ENCODE data around the gene DNALI1. TPM values are rescaled to one million over a fixed set of nuclear protein-coding genes. Genes with fewer than 3 reads are reported as not detected.

The DNALI1 gene
- total and polyA plus RNA-seq, 2 of the 8 experiments (the other 6 are each of a cell fraction or from before 2014, with no cell fraction given): 8.9 to 11.3 TPM

DNA sequence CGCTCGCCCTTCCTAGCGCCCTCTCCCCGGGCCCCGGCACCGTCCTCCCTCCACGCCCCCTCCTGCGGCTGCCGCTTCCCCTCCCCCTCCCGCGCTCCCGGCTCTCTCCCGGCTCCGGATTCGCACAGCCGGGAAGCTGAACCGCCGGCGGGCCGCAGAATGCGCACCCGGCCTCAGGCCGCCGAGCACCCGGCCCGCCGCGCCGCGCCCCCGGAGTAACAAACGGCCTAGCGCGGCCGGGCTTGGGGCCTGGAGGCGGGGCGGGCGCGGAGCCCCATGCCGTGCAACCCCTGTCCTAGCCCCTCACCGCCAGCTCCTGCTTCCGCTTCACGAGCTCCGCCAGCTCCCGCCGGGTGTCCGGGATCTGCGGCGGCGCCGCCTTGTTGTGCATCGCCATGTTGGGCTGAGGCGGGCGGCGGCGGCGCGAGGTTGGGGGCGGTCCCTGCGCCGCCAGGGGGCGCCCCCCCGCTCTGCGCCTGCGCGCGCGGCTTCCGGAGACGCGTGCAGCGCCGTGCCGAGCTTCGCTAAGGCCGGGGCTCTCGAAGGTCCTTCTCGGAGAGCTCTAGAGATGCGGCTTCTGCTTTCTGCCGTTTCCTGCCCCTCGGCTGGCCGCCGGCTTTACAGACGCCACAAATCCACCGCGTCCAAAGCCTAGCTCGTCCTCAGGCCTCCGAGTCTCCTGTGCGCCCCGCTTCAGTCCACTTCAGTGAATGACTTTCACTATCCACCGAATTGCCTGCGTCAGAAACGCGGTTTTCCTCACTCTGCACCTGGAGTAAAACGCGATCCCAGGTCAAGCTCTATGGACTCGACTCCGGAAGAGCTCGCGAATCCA, 42.2 kb upstream of the DNALI1 start, which contains the start of gene MEAF6 (continued):
- TF ChIP-seq, protein P1, sequence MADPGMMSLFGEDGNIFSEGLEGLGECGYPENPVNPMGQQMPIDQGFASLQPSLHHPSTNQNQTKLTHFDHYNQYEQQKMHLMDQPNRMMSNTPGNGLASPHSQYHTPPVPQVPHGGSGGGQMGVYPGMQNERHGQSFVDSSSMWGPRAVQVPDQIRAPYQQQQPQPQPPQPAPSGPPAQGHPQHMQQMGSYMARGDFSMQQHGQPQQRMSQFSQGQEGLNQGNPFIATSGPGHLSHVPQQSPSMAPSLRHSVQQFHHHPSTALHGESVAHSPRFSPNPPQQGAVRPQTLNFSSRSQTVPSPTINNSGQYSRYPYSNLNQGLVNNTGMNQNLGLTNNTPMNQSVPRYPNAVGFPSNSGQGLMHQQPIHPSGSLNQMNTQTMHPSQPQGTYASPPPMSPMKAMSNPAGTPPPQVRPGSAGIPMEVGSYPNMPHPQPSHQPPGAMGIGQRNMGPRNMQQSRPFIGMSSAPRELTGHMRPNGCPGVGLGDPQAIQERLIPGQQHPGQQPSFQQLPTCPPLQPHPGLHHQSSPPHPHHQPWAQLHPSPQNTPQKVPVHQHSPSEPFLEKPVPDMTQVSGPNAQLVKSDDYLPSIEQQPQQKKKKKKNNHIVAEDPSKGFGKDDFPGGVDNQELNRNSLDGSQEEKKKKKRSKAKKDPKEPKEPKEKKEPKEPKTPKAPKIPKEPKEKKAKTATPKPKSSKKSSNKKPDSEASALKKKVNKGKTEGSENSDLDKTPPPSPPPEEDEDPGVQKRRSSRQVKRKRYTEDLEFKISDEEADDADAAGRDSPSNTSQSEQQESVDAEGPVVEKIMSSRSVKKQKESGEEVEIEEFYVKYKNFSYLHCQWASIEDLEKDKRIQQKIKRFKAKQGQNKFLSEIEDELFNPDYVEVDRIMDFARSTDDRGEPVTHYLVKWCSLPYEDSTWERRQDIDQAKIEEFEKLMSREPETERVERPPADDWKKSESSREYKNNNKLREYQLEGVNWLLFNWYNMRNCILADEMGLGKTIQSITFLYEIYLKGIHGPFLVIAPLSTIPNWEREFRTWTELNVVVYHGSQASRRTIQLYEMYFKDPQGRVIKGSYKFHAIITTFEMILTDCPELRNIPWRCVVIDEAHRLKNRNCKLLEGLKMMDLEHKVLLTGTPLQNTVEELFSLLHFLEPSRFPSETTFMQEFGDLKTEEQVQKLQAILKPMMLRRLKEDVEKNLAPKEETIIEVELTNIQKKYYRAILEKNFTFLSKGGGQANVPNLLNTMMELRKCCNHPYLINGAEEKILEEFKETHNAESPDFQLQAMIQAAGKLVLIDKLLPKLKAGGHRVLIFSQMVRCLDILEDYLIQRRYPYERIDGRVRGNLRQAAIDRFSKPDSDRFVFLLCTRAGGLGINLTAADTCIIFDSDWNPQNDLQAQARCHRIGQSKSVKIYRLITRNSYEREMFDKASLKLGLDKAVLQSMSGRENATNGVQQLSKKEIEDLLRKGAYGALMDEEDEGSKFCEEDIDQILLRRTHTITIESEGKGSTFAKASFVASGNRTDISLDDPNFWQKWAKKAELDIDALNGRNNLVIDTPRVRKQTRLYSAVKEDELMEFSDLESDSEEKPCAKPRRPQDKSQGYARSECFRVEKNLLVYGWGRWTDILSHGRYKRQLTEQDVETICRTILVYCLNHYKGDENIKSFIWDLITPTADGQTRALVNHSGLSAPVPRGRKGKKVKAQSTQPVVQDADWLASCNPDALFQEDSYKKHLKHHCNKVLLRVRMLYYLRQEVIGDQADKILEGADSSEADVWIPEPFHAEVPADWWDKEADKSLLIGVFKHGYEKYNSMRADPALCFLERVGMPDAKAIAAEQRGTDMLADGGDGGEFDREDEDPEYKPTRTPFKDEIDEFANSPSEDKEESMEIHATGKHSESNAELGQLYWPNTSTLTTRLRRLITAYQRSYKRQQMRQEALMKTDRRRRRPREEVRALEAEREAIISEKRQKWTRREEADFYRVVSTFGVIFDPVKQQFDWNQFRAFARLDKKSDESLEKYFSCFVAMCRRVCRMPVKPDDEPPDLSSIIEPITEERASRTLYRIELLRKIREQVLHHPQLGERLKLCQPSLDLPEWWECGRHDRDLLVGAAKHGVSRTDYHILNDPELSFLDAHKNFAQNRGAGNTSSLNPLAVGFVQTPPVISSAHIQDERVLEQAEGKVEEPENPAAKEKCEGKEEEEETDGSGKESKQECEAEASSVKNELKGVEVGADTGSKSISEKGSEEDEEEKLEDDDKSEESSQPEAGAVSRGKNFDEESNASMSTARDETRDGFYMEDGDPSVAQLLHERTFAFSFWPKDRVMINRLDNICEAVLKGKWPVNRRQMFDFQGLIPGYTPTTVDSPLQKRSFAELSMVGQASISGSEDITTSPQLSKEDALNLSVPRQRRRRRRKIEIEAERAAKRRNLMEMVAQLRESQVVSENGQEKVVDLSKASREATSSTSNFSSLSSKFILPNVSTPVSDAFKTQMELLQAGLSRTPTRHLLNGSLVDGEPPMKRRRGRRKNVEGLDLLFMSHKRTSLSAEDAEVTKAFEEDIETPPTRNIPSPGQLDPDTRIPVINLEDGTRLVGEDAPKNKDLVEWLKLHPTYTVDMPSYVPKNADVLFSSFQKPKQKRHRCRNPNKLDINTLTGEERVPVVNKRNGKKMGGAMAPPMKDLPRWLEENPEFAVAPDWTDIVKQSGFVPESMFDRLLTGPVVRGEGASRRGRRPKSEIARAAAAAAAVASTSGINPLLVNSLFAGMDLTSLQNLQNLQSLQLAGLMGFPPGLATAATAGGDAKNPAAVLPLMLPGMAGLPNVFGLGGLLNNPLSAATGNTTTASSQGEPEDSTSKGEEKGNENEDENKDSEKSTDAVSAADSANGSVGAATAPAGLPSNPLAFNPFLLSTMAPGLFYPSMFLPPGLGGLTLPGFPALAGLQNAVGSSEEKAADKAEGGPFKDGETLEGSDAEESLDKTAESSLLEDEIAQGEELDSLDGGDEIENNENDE (IDR thresholded peaks at IDR 0.05; ENCODE audit: insufficient replicate concordance, low read length): no peak
- TF ChIP-seq SP1 (IDR thresholded peaks at IDR 0.05; ENCODE audit: low read depth, low read length) (0 out of 2 replicates have a peak, but pooled peaks have one; percentile 7), TAF1 (IDR thresholded peaks at IDR 0.05; ENCODE audit: low read depth, low read length) (peak; percentile 75), SIRT6 (IDR thresholded peaks at IDR 0.05; ENCODE audit: low read length) (no peak), PHF8 (conservative IDR thresholded peaks at IDR 0.05; ENCODE audit: low read depth, low read length) (peak; percentile 75), TBP (IDR thresholded peaks at IDR 0.05; ENCODE audit: low read depth, low read length) (no peak), EGR1 (IDR thresholded peaks at IDR 0.05; ENCODE audit: borderline replicate concordance, low read depth, low read length) (no peak), CEBPB (IDR thresholded peaks at IDR 0.05; ENCODE audit: low read depth, low read length) (no peak), SIN3A (conservative IDR thresholded peaks at IDR 0.05 in 1 of 2, IDR thresholded peaks at IDR 0.05 in 1 of 2; ENCODE audit: low read depth in 1 of 2, low read length in 2 of 2) (peak; percentile 8 to 25; a peak in 1 of 4 replicates)
- TF ChIP-seq, protein P2, sequence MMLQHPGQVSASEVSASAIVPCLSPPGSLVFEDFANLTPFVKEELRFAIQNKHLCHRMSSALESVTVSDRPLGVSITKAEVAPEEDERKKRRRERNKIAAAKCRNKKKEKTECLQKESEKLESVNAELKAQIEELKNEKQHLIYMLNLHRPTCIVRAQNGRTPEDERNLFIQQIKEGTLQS (IDR thresholded peaks at IDR 0.05; ENCODE audit: insufficient read depth, low read depth, low read length): no peak; the same call in 1 of the 2 replicates
